Large intestine (tissue), 12 donors: ENCODE measurements around the gene DUS3L. TPM values are rescaled to one million over a fixed set of nuclear protein-coding genes. Genes with fewer than 3 reads are reported as not detected.

Experiments used
- DNase-seq, 2 donors: peaks; one replicate each; pipeline versions ENCODE4 v3.0.0 to v3.0.0-alpha.2; 2013
- H3K27ac ChIP-seq: one replicate; pipeline ENCODE4 v1.5.1; 2013; ENCODE audit warnings: low read length
- H3K27me3 ChIP-seq: 2 replicates; pipeline ENCODE4 v1.6.1; 2013; ENCODE audit warnings: low read length; ENCODE audit not compliant: control insufficient read depth, insufficient read depth
- H3K36me3 ChIP-seq: 2 replicates; pipeline ENCODE4 v1.6.1; 2013; ENCODE audit warnings: low read length; ENCODE audit not compliant: control insufficient read depth, insufficient read depth
- H3K4me1 ChIP-seq: one replicate; pipeline ENCODE4 v1.6.1; 2013; ENCODE audit warnings: low read length; ENCODE audit not compliant: control insufficient read depth, insufficient read depth
- H3K4me3 ChIP-seq: one replicate; pipeline ENCODE4 v1.5.1; 2013; ENCODE audit warnings: low read length
- H3K9me3 ChIP-seq: one replicate; pipeline ENCODE4 v1.6.1; 2013; ENCODE audit warnings: mild to moderate bottlenecking, low read depth, low read length, moderate library complexity; ENCODE audit not compliant: control insufficient read depth
- WGBS: methylation state at CpG from one replicate; pipeline ENCODE4 v1.1.5; 2013; ENCODE audit warnings: low lambda C conversion rate; ENCODE audit not compliant: insufficient coverage; 5-methylcytosine and 5-hydroxymethylcytosine counted together
- long read RNA-seq, 11 donors: transcript quantifications; one replicate each; lab custom pipeline, GENCODE V29; 2026
- polyA plus RNA-seq: library from polyadenylated mRNA; unstranded; fragments of 120-200 nt; gene quantifications from one replicate; pipeline ENCODE4 v1.2.1, GENCODE V29; 2013

DUS3L gene, protein sequence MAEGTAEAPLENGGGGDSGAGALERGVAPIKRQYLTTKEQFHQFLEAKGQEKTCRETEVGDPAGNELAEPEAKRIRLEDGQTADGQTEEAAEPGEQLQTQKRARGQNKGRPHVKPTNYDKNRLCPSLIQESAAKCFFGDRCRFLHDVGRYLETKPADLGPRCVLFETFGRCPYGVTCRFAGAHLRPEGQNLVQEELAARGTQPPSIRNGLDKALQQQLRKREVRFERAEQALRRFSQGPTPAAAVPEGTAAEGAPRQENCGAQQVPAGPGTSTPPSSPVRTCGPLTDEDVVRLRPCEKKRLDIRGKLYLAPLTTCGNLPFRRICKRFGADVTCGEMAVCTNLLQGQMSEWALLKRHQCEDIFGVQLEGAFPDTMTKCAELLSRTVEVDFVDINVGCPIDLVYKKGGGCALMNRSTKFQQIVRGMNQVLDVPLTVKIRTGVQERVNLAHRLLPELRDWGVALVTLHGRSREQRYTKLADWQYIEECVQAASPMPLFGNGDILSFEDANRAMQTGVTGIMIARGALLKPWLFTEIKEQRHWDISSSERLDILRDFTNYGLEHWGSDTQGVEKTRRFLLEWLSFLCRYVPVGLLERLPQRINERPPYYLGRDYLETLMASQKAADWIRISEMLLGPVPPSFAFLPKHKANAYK
- 34.6 TPM for polyA plus RNA-seq
- long read RNA-seq, donor 1, partial matches to known transcripts: 0 of 1 reads
- long read RNA-seq, donor 1, other reads (novel, unspliced or antisense): 0 of 1 reads
- long read RNA-seq, donor 2, transcript DUS3L-201 (13 exons, 2,113 nt): major isoform, 5 of 6 reads
- long read RNA-seq, donor 2, partial matches to known transcripts: 0 of 6 reads
- long read RNA-seq, donor 2, other reads (novel, unspliced or antisense): 0 of 6 reads
- long read RNA-seq, donor 3: 0 reads
- long read RNA-seq, donor 4: 0 reads
- long read RNA-seq, donor 5, partial matches to known transcripts: 0 of 3 reads
- long read RNA-seq, donor 5, other reads (novel, unspliced or antisense): 0 of 3 reads
- long read RNA-seq, donor 6, transcript DUS3L-201 (13 exons, 2,113 nt): major isoform, 6 of 6 reads
- long read RNA-seq, donor 6, partial matches to known transcripts: 0 of 6 reads
- long read RNA-seq, donor 6, other reads (novel, unspliced or antisense): 0 of 6 reads
- long read RNA-seq, donor 7, partial matches to known transcripts: 0 of 1 reads
- long read RNA-seq, donor 7, other reads (novel, unspliced or antisense): 0 of 1 reads
- long read RNA-seq, donor 8, partial matches to known transcripts: 0 of 4 reads
- long read RNA-seq, donor 8, other reads (novel, unspliced or antisense): 0 of 4 reads
- long read RNA-seq, donor 9, partial matches to known transcripts: 0 of 5 reads
- long read RNA-seq, donor 9, other reads (novel, unspliced or antisense): 0 of 5 reads
- long read RNA-seq, donor 10, transcript DUS3L-201 (13 exons, 2,113 nt): major isoform, 7 of 8 reads
- long read RNA-seq, donor 10, partial matches to known transcripts: 0 of 8 reads
- long read RNA-seq, donor 10, other reads (novel, unspliced or antisense): 0 of 8 reads
- long read RNA-seq, donor 11, partial matches to known transcripts: 0 of 2 reads
- long read RNA-seq, donor 11, other reads (novel, unspliced or antisense): 0 of 2 reads

DNA sequence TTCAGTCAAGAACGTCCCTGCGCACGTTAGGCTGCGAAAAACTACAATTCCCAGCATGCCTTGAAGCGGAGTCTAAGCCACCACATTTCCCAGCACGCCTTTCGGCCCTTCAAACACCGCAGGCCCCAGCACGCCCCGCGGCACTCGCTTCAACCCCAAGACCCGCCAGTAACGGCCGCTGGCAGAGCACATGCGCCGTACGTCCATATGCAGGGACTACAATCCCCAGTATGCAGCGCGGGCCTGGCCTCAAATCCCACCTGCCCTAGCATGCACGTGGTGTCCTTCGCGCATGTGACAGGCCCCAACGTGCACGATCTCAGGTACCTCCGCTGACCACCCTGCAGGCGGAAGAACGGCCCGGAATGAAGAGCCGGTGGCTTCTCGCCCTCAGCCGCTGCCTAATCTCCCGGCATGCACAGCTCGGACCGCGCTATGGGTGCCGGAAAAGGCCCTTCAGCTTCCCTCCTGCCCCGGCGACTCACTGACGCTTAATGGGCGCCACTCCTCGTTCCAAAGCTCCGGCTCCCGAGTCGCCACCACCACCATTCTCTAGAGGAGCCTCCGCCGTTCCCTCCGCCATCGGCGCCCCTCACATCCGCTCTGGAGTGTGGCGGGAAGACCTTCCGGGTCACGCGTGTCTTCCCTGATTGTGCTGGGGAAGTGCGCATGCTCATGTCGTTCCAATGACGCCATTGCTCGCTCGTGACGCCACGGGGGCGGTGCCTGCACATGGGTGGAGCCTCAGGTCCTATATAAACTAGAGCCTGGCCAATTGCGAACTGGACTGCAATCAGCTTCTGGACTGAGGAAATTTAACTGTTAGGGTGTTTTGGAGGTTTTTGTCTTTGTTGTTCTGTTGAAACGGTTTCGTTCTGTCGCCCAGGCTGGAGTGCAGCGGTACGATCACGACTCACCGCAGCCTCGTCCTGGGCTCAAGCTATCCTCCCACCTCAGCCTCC is at the start of gene DUS3L:
Gene DUS3L, minus strand, starts transcription at position 605 of the 962 bp plus-strand sequence. Its CDS starts 22 bp downstream, at position 583.
- WGBS: no CpG with 5 or more reads among the region's 72 CpGs
- Histone ChIP-seq H3K27me3 (no peaks in the 10 kb centered on the region), H3K27ac (peak within 1 kb of the TSS; percentile 96), H3K4me1 (peaks cover 8% of the 10 kb centered on the region), H3K9me3 (peaks cover 11% of the 10 kb centered on the region), H3K36me3 (peaks cover 40% of the 10 kb centered on the region), H3K4me3 (peak within 1 kb of the TSS; percentile 95)
- peak; percentile 99 for DNase-seq

DNA sequence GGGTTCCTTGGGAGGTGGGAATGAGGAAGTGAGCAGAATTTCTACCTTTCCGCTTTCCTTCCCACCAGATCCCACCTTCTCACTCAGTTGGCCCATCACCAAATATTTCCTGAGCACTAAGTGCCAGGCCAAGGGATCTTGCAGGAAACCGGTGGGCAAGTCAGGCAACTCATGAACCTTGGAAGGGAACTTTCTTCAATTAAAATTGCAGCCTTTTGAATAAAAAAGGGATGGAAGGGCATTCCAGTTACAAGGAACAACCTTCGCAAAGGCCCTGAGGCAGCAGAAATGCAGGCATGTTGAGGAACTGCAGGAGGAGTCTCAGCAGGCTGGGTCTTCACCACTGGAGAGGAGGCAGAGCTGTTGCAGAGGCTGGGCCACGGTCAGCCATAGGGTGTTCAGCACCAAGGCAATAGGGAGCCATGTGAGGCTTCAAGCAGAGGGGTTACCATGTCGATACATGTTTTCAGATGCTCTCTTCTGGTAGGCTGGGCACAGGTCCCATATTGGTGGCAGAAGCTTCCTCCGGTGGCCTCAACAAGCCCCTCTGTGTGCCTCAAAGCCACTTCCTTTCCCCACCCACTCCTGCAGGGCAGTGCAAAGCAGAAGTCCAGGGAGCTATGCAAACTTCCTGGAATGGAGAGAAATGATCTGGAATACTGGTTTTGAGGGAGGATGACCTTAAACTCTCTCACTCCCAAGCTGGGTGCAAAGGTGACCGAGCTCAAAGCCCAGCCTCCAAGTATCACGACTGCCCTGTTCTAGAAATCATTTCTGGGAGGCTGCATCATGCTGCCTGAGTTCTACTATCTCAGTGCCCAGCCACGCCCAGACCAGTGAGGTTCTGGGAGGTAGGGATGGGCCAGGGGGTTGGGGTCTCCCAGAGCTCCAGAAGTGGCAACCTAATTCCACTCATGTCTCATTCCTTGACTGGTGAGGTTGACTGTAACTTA is 48.4 kb upstream of the DUS3L start, which contains the start of gene FUT6:
Gene FUT6, minus strand, starts transcription at position 638 of the 953 bp plus-strand sequence. CDS start 7,135 bp downstream, outside the sequence.
- no peaks in the 10 kb centered on the region for H3K36me3 ChIP-seq
- WGBS: no CpG with 5 or more reads among the region's 9 CpGs
- DNase-seq: peak in 1 of 2 donors; percentile 60
- H3K4me1 ChIP-seq: peaks cover 15% of the 10 kb centered on the region
- no peaks in the 10 kb centered on the region for H3K9me3 ChIP-seq
- no peak within 1 kb of the TSS for H3K4me3 ChIP-seq
- H3K27ac ChIP-seq: no peak within 1 kb of the TSS
- no peaks in the 10 kb centered on the region for H3K27me3 ChIP-seq

DNA sequence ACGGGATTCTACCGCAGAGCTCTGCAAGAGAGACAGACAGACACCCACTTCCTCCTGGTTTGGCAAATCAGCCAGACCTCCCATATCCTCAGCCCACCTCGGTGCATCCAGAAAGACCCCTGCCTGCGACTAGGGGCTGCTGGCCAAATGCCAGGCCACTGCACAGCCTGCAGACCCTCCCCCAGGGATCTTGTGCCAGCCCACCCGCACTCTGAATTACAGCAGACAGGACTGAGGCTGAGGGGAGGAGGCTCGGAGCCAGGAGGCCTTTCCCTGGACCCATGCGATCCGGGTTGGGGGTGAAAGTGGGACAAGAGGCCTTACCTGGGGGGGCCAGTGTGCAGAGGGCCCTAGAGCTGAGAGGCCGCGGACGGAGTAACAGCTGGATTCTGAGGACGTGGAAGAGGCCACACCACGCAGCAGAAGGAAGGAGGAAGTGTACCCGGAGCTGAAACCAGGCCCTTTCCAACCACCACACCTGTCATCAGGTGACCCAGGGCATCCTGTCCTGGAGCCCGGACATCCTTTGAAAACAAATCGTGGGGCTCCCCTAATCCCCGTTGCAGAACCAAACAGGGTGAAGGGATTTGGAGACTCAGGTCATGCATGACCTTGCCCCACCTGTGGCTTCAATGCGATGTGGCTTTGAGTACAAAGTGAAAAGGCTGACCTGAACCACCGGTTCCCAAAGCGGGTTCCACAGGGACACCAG is 47.5 kb upstream of the DUS3L start:
- no peak for DNase-seq
- Histone ChIP-seq H3K36me3 (no peaks in the 10 kb centered on the region), H3K4me3 (no peak overlapping the region), H3K27ac (no peak overlapping the region), H3K27me3 (no peaks in the 10 kb centered on the region), H3K4me1 (peaks cover 15% of the 10 kb centered on the region), H3K9me3 (no peaks in the 10 kb centered on the region)
- WGBS: no CpG with 5 or more reads among the region's 20 CpGs

DNA sequence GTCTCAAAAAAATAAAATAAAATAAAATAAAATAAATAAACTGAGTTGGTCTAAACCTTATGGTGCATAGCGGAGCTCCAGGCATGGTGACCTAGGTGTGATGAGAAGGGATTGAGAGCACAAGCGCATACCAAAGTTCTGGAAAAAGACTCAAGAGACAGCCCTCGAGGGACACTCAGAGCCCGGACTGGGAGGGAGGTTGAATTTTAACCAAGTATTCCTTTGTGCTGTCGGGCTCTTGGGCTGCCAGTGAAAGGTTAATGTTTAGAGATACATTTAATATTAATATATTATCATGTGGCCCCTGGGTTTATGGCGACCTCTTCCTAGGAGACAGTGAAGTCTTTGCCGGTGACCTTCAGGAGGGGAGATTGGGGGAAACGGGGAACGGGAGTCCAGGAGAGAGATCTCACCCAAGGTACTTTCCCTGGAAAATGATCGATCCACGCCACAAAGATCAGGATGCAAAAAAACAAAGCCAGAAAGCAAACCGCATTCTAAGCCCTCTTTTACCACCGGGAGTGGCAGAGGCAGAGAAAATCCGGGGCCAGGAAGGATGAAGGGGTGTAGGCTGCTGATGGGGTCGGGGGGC is 46.9 kb upstream of the DUS3L start:
- Histone ChIP-seq H3K9me3 (no peaks in the 10 kb centered on the region), H3K36me3 (no peaks in the 10 kb centered on the region), H3K4me3 (no peak overlapping the region), H3K27me3 (no peaks in the 10 kb centered on the region), H3K4me1 (peaks cover 15% of the 10 kb centered on the region), H3K27ac (no peak overlapping the region)
- DNase-seq: no peak
- no CpG with 5 or more reads among the region's 15 CpGs for WGBS

DNA sequence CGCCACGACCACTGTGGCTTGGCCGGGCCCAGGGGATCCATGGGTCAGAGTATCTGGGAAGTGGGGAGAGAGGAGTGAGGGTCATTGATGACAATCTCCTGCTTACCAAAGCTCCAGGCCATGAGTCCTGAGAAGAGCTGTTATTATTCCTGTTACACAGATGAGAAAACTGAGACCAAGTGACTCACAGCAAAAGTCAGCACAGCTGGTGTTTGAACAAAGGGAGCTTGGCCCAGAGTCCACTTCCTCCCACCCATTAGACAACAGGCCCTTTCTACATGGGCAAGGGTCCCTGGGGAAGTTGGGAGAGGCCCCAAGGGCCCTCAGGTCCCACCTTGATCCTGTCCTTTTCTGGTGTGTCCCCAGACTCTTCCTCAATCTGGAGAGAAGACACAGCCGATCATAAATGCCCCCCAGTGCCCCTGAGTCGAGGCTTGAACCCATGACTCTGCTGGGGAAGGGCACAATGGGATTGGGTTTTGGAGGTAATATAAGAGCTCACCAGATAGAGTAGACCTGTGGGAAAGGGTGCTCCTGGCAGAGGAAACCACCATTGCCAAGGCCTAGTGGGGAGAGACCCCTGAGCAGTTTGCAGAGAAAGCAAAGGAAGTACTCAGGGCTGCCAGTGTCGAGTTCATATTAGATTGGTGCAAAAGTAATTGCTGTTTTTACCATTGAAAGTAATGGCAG is 41.7 kb upstream of the DUS3L start:
- WGBS: 80% methylated on average over 1 of the region's 6 CpGs
- H3K27me3 ChIP-seq: peaks cover 3% of the 10 kb centered on the region
- no peaks in the 10 kb centered on the region for H3K36me3 ChIP-seq
- DNase-seq: no peak
- H3K4me3 ChIP-seq: no peak overlapping the region
- peaks cover 15% of the 10 kb centered on the region for H3K4me1 ChIP-seq
- no peaks in the 10 kb centered on the region for H3K9me3 ChIP-seq
- H3K27ac ChIP-seq: no peak overlapping the region

DNA sequence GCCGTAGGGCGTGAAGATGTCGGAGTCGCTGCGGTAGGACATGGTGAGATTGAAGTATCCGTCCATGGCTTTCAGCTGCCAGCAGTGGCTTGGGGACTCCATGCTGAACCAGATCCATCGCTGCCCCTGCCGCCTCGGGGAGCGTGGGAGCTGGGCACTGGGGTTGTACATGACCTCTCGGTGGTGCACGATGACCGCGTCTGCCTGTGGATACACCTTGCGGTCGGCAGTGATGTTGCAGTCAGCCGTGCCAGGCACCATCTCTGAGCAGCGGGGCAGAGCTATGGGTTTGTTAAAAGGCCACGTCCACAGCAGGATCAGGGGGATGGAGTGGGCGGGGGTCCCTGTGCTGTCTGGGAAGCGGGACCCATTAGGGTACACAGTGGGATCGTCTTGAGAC is 41.1 kb upstream of the DUS3L start:
- Histone ChIP-seq H3K27me3 (peaks cover 3% of the 10 kb centered on the region), H3K9me3 (no peaks in the 10 kb centered on the region), H3K4me1 (peaks cover 19% of the 10 kb centered on the region), H3K27ac (no peak overlapping the region), H3K36me3 (no peaks in the 10 kb centered on the region), H3K4me3 (no peak overlapping the region)
- no CpG with 5 or more reads among the region's 22 CpGs for WGBS
- no peak for DNase-seq

DNA sequence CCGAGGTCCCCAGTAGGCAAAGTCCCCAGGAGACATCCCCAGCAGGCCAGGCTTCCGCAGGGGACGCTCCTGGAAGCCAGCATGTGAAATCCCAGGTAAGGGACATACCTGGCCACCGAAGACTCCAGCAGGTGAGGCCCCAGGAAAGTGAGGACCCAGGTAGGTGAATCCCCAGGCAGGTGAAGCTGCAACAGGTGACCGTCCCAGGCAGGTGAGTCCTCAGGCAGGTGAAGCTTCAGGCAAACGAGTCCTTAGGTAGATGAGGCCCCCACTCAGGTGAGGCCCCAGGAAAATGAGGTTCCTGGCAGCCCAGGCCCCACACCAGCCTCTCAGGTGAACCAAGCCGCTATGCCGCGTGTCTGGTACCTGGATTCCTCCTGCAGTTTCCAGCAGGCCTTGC is 40.2 kb upstream of the DUS3L start:
- WGBS: 100% methylated on average over 1 of the region's 9 CpGs
- H3K27ac ChIP-seq: no peak overlapping the region
- H3K9me3 ChIP-seq: no peaks in the 10 kb centered on the region
- DNase-seq: no peak
- H3K4me1 ChIP-seq: peaks cover 27% of the 10 kb centered on the region
- H3K27me3 ChIP-seq: peaks cover 3% of the 10 kb centered on the region
- no peak overlapping the region for H3K4me3 ChIP-seq
- H3K36me3 ChIP-seq: no peaks in the 10 kb centered on the region
